SK-N-MC (cell line): ENCODE data around the gene NOX5.

Experiments
- EZH2 ChIP-seq: fragments of 200-600 bp; sonication (generic); IDR thresholded peaks from one replicate; pipeline ENCODE4 v1.6.1; 2017; ENCODE audit warnings: antibody characterized with exemption
- POLR2AphosphoS5 ChIP-seq: IDR thresholded peaks from 2 replicates; pipeline ENCODE4 v1.6.1; 2012; ENCODE audit warnings: mild to moderate bottlenecking, low read depth, low read length, borderline replicate concordance

DNA sequence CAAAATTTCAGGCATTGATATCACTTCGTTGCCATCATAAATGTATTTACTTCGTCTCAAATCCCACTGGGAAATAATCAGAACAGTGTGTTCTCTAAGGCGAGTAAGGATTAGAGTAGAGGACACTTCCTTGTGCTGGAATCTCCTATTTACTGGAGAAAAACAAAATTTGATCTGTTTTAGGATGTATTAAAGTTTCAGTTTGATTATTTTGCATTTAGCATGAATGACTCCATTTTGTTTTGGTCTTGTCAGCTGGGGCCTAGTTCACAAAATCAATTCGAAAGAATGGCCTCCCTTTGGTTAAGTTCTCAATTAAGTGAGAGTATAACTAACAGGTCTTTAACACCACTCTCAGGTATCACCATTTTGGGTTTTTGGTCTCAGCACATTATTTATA lies 11.7 kb upstream of the NOX5 start:
- TF ChIP-seq POLR2AphosphoS5 (no peak), EZH2 (no peak)
